ENCODE data around the gene ZNF451. TPM values are rescaled to one million over a fixed set of nuclear protein-coding genes. Genes with fewer than 3 reads are reported as not detected.

The ZNF451 gene
- total RNA-seq, 1 experiment from 2014 or later, result 50.6 TPM

DNA sequence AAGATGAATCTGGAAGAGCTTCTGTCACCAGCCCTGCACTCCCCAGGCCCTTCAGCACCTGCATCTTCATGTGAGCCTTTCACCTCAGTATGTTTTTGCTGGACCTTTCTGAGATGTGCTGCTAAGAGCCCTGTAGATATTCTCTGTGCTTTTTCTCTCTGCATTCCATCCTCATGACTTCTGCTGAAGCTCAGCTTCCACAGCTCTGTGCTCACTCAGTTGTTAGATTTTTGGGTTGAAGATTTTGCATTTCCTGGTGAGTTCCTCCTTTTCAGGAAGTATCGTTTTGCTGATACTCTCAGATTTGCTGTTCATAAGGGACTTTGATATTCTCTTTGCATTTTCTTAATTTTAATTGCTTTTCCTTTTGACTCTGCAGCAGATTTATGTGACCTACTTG, 25.2 kb upstream of the ZNF451 start:
- H3K36me3 ChIP-seq (ENCODE audit: low read depth), result no peaks in the 10 kb centered on the region
- H3F3A ChIP-seq (ENCODE audit: insufficient read depth, low read depth), result 0 out of 2 replicates have a peak, but pooled peaks cover 7% of the 10 kb centered on the region
- H3K27me3 ChIP-seq (ENCODE audit: insufficient read depth, low read depth), result no peaks in the 10 kb centered on the region
- no TSS peak for BruUV-seq (replicated peaks)
- H3K79me2 ChIP-seq (ENCODE audit: low read depth), result no peaks in the 10 kb centered on the region
- no peaks in the 10 kb centered on the region; the same call in 1 of the 2 replicates for H3K9me2 ChIP-seq (ENCODE audit: insufficient read depth)
- no peak overlapping the region for H3K4me3 ChIP-seq
- CTCF ChIA-PET, result no interaction called here
- H2AFZ ChIP-seq, result no peak overlapping the region
- H3K4me1 ChIP-seq (replicated peaks; ENCODE audit: insufficient read depth), result no peaks in the 10 kb centered on the region
- no peaks in the 10 kb centered on the region; the same call in 1 of the 2 replicates for H3K9me3 ChIP-seq (ENCODE audit: insufficient read depth, low read depth)
- H4K20me1 ChIP-seq (ENCODE audit: insufficient read depth), result no peaks in the 10 kb centered on the region
- TF ChIP-seq, protein P1, sequence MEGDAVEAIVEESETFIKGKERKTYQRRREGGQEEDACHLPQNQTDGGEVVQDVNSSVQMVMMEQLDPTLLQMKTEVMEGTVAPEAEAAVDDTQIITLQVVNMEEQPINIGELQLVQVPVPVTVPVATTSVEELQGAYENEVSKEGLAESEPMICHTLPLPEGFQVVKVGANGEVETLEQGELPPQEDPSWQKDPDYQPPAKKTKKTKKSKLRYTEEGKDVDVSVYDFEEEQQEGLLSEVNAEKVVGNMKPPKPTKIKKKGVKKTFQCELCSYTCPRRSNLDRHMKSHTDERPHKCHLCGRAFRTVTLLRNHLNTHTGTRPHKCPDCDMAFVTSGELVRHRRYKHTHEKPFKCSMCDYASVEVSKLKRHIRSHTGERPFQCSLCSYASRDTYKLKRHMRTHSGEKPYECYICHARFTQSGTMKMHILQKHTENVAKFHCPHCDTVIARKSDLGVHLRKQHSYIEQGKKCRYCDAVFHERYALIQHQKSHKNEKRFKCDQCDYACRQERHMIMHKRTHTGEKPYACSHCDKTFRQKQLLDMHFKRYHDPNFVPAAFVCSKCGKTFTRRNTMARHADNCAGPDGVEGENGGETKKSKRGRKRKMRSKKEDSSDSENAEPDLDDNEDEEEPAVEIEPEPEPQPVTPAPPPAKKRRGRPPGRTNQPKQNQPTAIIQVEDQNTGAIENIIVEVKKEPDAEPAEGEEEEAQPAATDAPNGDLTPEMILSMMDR (conservative IDR thresholded peaks at IDR 0.05), result no peak
- no peak for TF ChIP-seq EZH2 (IDR thresholded peaks at IDR 0.05; ENCODE audit: low read depth)
- intact Hi-C loops (cut with micrococcal nuclease; ENCODE audit: unreplicated experiment), result no loop called here
- POLR2A ChIA-PET (ENCODE audit: unreplicated experiment), result no interaction called here
- no peak overlapping the region for H3K4me2 ChIP-seq
- no peak for DNase-seq
- no peak overlapping the region for H3K27ac ChIP-seq

- TF ChIP-seq EZH2 (IDR thresholded peaks at IDR 0.05; ENCODE audit: low read depth), result no peak
- TF ChIP-seq, protein P1 (conservative IDR thresholded peaks at IDR 0.05), result no peak
- no peaks in the 10 kb centered on the region for H3K36me3 ChIP-seq (ENCODE audit: low read depth)
- no peak for DNase-seq
- ChIA-PET CTCF (no interaction called here), POLR2A (ENCODE audit: unreplicated experiment) (no interaction called here)
- H3K27me3 ChIP-seq (ENCODE audit: insufficient read depth, low read depth), result no peaks in the 10 kb centered on the region
- H3K9me3 ChIP-seq (ENCODE audit: insufficient read depth, low read depth), result no peaks in the 10 kb centered on the region; the same call in 1 of the 2 replicates
- H3K27ac ChIP-seq, result no peak overlapping the region
- no TSS peak for BruUV-seq (replicated peaks)
- no peak overlapping the region for H3K4me2 ChIP-seq
- no peaks in the 10 kb centered on the region for H3K79me2 ChIP-seq (ENCODE audit: low read depth)
- H3K9me2 ChIP-seq (ENCODE audit: insufficient read depth), result no peaks in the 10 kb centered on the region
- H3K4me1 ChIP-seq (replicated peaks; ENCODE audit: insufficient read depth), result no peaks in the 10 kb centered on the region
- no peak overlapping the region for H3K4me3 ChIP-seq
- no peak overlapping the region for H2AFZ ChIP-seq
- intact Hi-C loops (cut with micrococcal nuclease; ENCODE audit: unreplicated experiment), result no loop called here
- no peaks in the 10 kb centered on the region for H4K20me1 ChIP-seq (ENCODE audit: insufficient read depth)
- 0 out of 2 replicates have a peak, but pooled peaks cover 7% of the 10 kb centered on the region for H3F3A ChIP-seq (ENCODE audit: insufficient read depth, low read depth)
These were observed 21.9 kb upstream of the ZNF451 start for GRCh38 chr6:57068061-57068460.

GRCh38 chr6:57069228-57069627, 20.8 kb upstream of the ZNF451 start:
- Histone ChIP-seq H2AFZ (no peak overlapping the region), H4K20me1 (ENCODE audit: insufficient read depth) (no peaks in the 10 kb centered on the region), H3K4me3 (no peak overlapping the region), H3K27me3 (ENCODE audit: insufficient read depth, low read depth) (no peaks in the 10 kb centered on the region), H3K4me2 (no peak overlapping the region), H3K9me3 (ENCODE audit: insufficient read depth, low read depth) (no peaks in the 10 kb centered on the region; the same call in 1 of the 2 replicates), H3K4me1 (replicated peaks; ENCODE audit: insufficient read depth) (no peaks in the 10 kb centered on the region), H3K27ac (no peak overlapping the region), H3K79me2 (ENCODE audit: low read depth) (no peaks in the 10 kb centered on the region), H3F3A (ENCODE audit: insufficient read depth, low read depth) (0 out of 2 replicates have a peak, but pooled peaks cover 7% of the 10 kb centered on the region), H3K9me2 (ENCODE audit: insufficient read depth) (no peaks in the 10 kb centered on the region), H3K36me3 (ENCODE audit: low read depth) (no peaks in the 10 kb centered on the region)
- intact Hi-C loops (cut with micrococcal nuclease; ENCODE audit: unreplicated experiment), result no loop called here
- ChIA-PET POLR2A (ENCODE audit: unreplicated experiment) (interaction anchor here (0.5 kb wide), 1 partner anchor 14 kb away, joined by 9 read pairs; no protein-coding TSS in a partner anchor), CTCF (no interaction called here)
- no peak for DNase-seq
- no TSS peak for BruUV-seq (replicated peaks)
- no peak for TF ChIP-seq EZH2 (IDR thresholded peaks at IDR 0.05; ENCODE audit: low read depth)
- TF ChIP-seq, protein P1 (conservative IDR thresholded peaks at IDR 0.05), result no peak
